A673 (cell line): ENCODE results near the gene PKNOX2.

ENCODE experiments used
- CTCF ChIP-seq: fragments of 300-800, 200-600 bp; sonication (generic); conservative IDR thresholded peaks from 2 replicates; pipeline ENCODE4 v1.5.1; 2017; ENCODE audit warnings: low read depth, mild to moderate bottlenecking, antibody characterized with exemption, low read length, moderate library complexity, mixed read lengths
- EZH2 ChIP-seq: fragments of 200-600 bp; sonication (generic); IDR thresholded peaks from 2 replicates; pipeline ENCODE4 v1.6.1; 2017; ENCODE audit warnings: borderline replicate concordance, low read depth, mild to moderate bottlenecking, mixed read lengths, antibody characterized with exemption, low read length; ENCODE audit not compliant: poor library complexity, severe bottlenecking

- TF ChIP-seq CTCF, result no peak
- TF ChIP-seq EZH2, result no peak
Observed at GRCh38 chr11:125201525-125202141, 37.1 kb downstream of the PKNOX2 start.
